Mesendoderm (in vitro differentiated cells): Measurements from ENCODE around the gene LRRFIP1.
"Not testable (repeated sequence)": the region's sequence is repeated elsewhere in the genome, so short reads cannot be mapped to it uniquely, and the experiment has no call there.

Experiments used
- DNase-seq: peaks from one replicate; pipeline ENCODE4 v3.0.0; 2013
- H2AK5ac ChIP-seq: 2 replicates; pipeline ENCODE4 v1.6.1; 2013; ENCODE audit warnings: low read length, inconsistent platforms
- H2BK120ac ChIP-seq: 2 replicates; pipeline ENCODE4 v1.6.1; 2013; ENCODE audit warnings: low read depth, mild to moderate bottlenecking, low read length, moderate library complexity, mixed read lengths
- H2BK15ac ChIP-seq: replicated peaks from 2 replicates; pipeline ENCODE4 v1.6.1; 2013; ENCODE audit warnings: low read depth, mild to moderate bottlenecking, moderate library complexity
- H2BK5ac ChIP-seq: 2 replicates; pipeline ENCODE4 v1.6.1; 2013; ENCODE audit warnings: low read length, inconsistent platforms
- H3K18ac ChIP-seq: 2 replicates; pipeline ENCODE4 v1.6.1; 2013; ENCODE audit warnings: mild to moderate bottlenecking, low read length, mixed read lengths
- H3K23ac ChIP-seq: one replicate; pipeline ENCODE4 v1.6.1; 2013; ENCODE audit warnings: low read length
- H3K27ac ChIP-seq: 2 replicates; pipeline ENCODE4 v1.5.1; 2013; ENCODE audit warnings: low read depth, mild to moderate bottlenecking, inconsistent platforms, low read length, moderate library complexity
- H3K27me3 ChIP-seq: 2 replicates; pipeline ENCODE4 v1.6.1; 2013; ENCODE audit warnings: low read length, control low read depth, mild to moderate bottlenecking, inconsistent platforms; ENCODE audit not compliant: insufficient read depth, poor library complexity
- H3K36me3 ChIP-seq: 2 replicates; pipeline ENCODE4 v1.6.1; 2013; ENCODE audit warnings: low read length, inconsistent platforms; ENCODE audit not compliant: control insufficient read depth, insufficient read depth
- H3K4ac ChIP-seq: one replicate; pipeline ENCODE4 v1.6.1; 2013; ENCODE audit warnings: low read depth, mild to moderate bottlenecking, low read length, moderate library complexity
- H3K4me1 ChIP-seq: 2 replicates; pipeline ENCODE4 v1.6.1; 2013; ENCODE audit warnings: low read depth, low read length, inconsistent platforms; ENCODE audit not compliant: control insufficient read depth
- H3K4me2 ChIP-seq: 2 replicates; pipeline ENCODE4 v1.6.1; 2013; ENCODE audit warnings: low read length
- H3K4me3 ChIP-seq: 2 replicates; pipeline ENCODE4 v1.5.1; 2013; ENCODE audit warnings: mild to moderate bottlenecking, low read length
- H3K56ac ChIP-seq: one replicate; pipeline ENCODE4 v1.6.1; 2013; ENCODE audit warnings: low read length
- H3K79me1 ChIP-seq: 2 replicates; pipeline ENCODE4 v1.6.1; 2013; ENCODE audit warnings: low read length, inconsistent platforms
- H3K79me2 ChIP-seq: 2 replicates; pipeline ENCODE4 v1.6.1; 2013; ENCODE audit warnings: mild to moderate bottlenecking, low read length; ENCODE audit not compliant: control insufficient read depth, insufficient read depth
- H3K9ac ChIP-seq: 2 replicates; pipeline ENCODE4 v1.6.1; 2013; ENCODE audit warnings: low read length, inconsistent platforms
- H4K5ac ChIP-seq: one replicate; pipeline ENCODE4 v1.6.1; 2013; ENCODE audit warnings: low read length
- H4K8ac ChIP-seq: one replicate; pipeline ENCODE4 v1.6.1; 2013; ENCODE audit warnings: low read depth, mild to moderate bottlenecking, control low read depth, low read length, moderate library complexity
- WGBS: extraction: QIAGEN DNeasy Blood & Tissue Kit; methylation state at CpG from one replicate; pipeline ENCODE4 v1.1.7; 2013; ENCODE audit warnings: low lambda C conversion rate, missing lambda C conversion rate; ENCODE audit not compliant: insufficient coverage; ENCODE audit errors: extremely low coverage; 5-methylcytosine and 5-hydroxymethylcytosine counted together

LRRFIP1 gene

GRCh38 chr2:237773826-237774225 lies 146.4 kb downstream of the LRRFIP1 start:
- DNase-seq: no peak
- WGBS: no CpG with 5 or more reads among the region's 15 CpGs
- H3K36me3 ChIP-seq: peaks cover 3% of the 10 kb centered on the region

GRCh38 chr2:237774811-237775553 lies 147.6 kb downstream of the LRRFIP1 start:
- peak; percentile 75 for DNase-seq

More at GRCh38 chr2:237773826-237774225, 146.4 kb downstream of the LRRFIP1 start:
- Histone ChIP-seq H3K79me1 (peaks cover 2% of the 10 kb centered on the region), H2BK5ac (no peak overlapping the region), H3K4me2 (no peak overlapping the region), H4K5ac (no peak overlapping the region), H2BK120ac (no peak overlapping the region), H3K4ac (no peak overlapping the region), H3K18ac (no peak overlapping the region), H3K4me1 (no peaks in the 10 kb centered on the region), H3K9ac (no peak overlapping the region), H4K8ac (no peak overlapping the region), H3K27ac (no peak overlapping the region), H3K23ac (no peak overlapping the region), H2BK15ac (no peak overlapping the region), H2AK5ac (no peak overlapping the region), H3K27me3 (no peaks in the 10 kb centered on the region), H3K79me2 (no peaks in the 10 kb centered on the region), H3K56ac (no peak overlapping the region), H3K4me3 (no peak overlapping the region)

GRCh38 chr2:237779521-237779920 lies 152.1 kb downstream of the LRRFIP1 start:
- Histone ChIP-seq H3K27ac (no peak overlapping the region), H3K4me3 (no peak overlapping the region), H3K4ac (no peak overlapping the region), H2BK5ac (no peak overlapping the region), H2AK5ac (no peak overlapping the region), H3K4me2 (no peak overlapping the region), H3K4me1 (no peaks in the 10 kb centered on the region), H3K27me3 (no peaks in the 10 kb centered on the region), H3K18ac (no peak overlapping the region), H4K8ac (no peak overlapping the region), H2BK15ac (no peak overlapping the region), H4K5ac (no peak overlapping the region), H3K56ac (no peak overlapping the region), H3K79me2 (no peaks in the 10 kb centered on the region), H3K9ac (no peak overlapping the region), H3K36me3 (peaks cover 10% of the 10 kb centered on the region), H2BK120ac (no peak overlapping the region), H3K23ac (no peak overlapping the region), H3K79me1 (peaks cover 2% of the 10 kb centered on the region)
- no peak for DNase-seq
- no CpG with 5 or more reads among the region's 14 CpGs for WGBS

More at GRCh38 chr2:237774811-237775553, 147.6 kb downstream of the LRRFIP1 start:
- Histone ChIP-seq H3K23ac (no peak overlapping the region), H4K8ac (no peak overlapping the region), H3K56ac (no peak overlapping the region), H3K18ac (no peak overlapping the region), H2BK5ac (no peak overlapping the region), H3K27me3 (no peaks in the 10 kb centered on the region), H3K79me1 (peaks cover 2% of the 10 kb centered on the region), H3K4me1 (no peaks in the 10 kb centered on the region), H3K36me3 (peaks cover 3% of the 10 kb centered on the region), H4K5ac (no peak overlapping the region), H2BK15ac (no peak overlapping the region), H2BK120ac (no peak overlapping the region), H3K27ac (no peak overlapping the region), H2AK5ac (no peak overlapping the region), H3K4me3 (no peak overlapping the region), H3K4ac (no peak overlapping the region), H3K79me2 (no peaks in the 10 kb centered on the region), H3K4me2 (no peak overlapping the region), H3K9ac (no peak overlapping the region)
- no CpG with 5 or more reads among the region's 13 CpGs for WGBS

GRCh38 chr2:237782181-237782580 lies 154.8 kb downstream of the LRRFIP1 start:
- H3K4ac ChIP-seq: no peak overlapping the region
- no peaks in the 10 kb centered on the region for H3K27me3 ChIP-seq
- no peak overlapping the region for H3K27ac ChIP-seq
- H3K56ac ChIP-seq: no peak overlapping the region
- no peak overlapping the region for H2BK120ac ChIP-seq
- no peak overlapping the region for H4K5ac ChIP-seq
- no peak overlapping the region for H2AK5ac ChIP-seq
- no CpG with 5 or more reads among the region's 7 CpGs for WGBS
- no peak overlapping the region for H3K4me2 ChIP-seq
- H3K4me3 ChIP-seq: no peak overlapping the region
- H4K8ac ChIP-seq: no peak overlapping the region
- no peak overlapping the region for H2BK5ac ChIP-seq
- H2BK15ac ChIP-seq: no peak overlapping the region
- peaks cover 10% of the 10 kb centered on the region for H3K36me3 ChIP-seq
- H3K79me1 ChIP-seq: no peaks in the 10 kb centered on the region
- no peak overlapping the region for H3K18ac ChIP-seq
- H3K4me1 ChIP-seq: no peaks in the 10 kb centered on the region
- H3K23ac ChIP-seq: no peak overlapping the region
- no peak overlapping the region for H3K9ac ChIP-seq
- H3K79me2 ChIP-seq: no peaks in the 10 kb centered on the region
- DNase-seq: no peak

GRCh38 chr2:237783678-237784077 lies 156.3 kb downstream of the LRRFIP1 start:
- WGBS: no CpG with 5 or more reads among the region's 5 CpGs
- H3K4ac ChIP-seq, H2BK5ac ChIP-seq, H3K27me3 ChIP-seq, H3K56ac ChIP-seq, H2BK120ac ChIP-seq, H3K9ac ChIP-seq, H4K5ac ChIP-seq, H3K18ac ChIP-seq, H3K79me1 ChIP-seq, H3K4me1 ChIP-seq, H3K79me2 ChIP-seq, DNase-seq, H3K27ac ChIP-seq, H3K4me3 ChIP-seq, H3K4me2 ChIP-seq, H2BK15ac ChIP-seq, H4K8ac ChIP-seq, H2AK5ac ChIP-seq, H3K23ac ChIP-seq, H3K36me3 ChIP-seq: not testable (repeated sequence)

GRCh38 chr2:237786936-237787335 lies 159.5 kb downstream of the LRRFIP1 start:
- no peaks in the 10 kb centered on the region for H3K79me2 ChIP-seq
- H3K4me3 ChIP-seq: no peak overlapping the region
- H2AK5ac ChIP-seq: no peak overlapping the region
- no peak overlapping the region for H3K27ac ChIP-seq
- no peak overlapping the region for H2BK5ac ChIP-seq
- DNase-seq: peak; percentile 44
- no peaks in the 10 kb centered on the region for H3K4me1 ChIP-seq
- no peaks in the 10 kb centered on the region for H3K27me3 ChIP-seq
- no peak overlapping the region for H2BK15ac ChIP-seq
- no peak overlapping the region for H4K8ac ChIP-seq
- WGBS: no CpG with 5 or more reads among the region's 4 CpGs
- H2BK120ac ChIP-seq: no peak overlapping the region
- no peak overlapping the region for H3K9ac ChIP-seq
- no peaks in the 10 kb centered on the region for H3K79me1 ChIP-seq
- H3K56ac ChIP-seq: no peak overlapping the region
- H3K18ac ChIP-seq: no peak overlapping the region
- no peak overlapping the region for H3K4ac ChIP-seq
- peaks cover 1% of the 10 kb centered on the region for H3K36me3 ChIP-seq
- H3K4me2 ChIP-seq: no peak overlapping the region
- H3K23ac ChIP-seq: no peak overlapping the region
- no peak overlapping the region for H4K5ac ChIP-seq
